Endothelial cell of coronary artery (primary cell): ENCODE measurements around the gene SOSTDC1. TPM values are rescaled to one million over a fixed set of nuclear protein-coding genes. Genes with fewer than 3 reads are reported as not detected.

Source experiments
- total RNA-seq: library from RNA; depleted of rRNA; stranded (reverse); fragments of >200 nt; gene quantifications from 2 replicates; pipeline ENCODE4 v1.2.3, GENCODE V29; 2014

Gene SOSTDC1, protein sequence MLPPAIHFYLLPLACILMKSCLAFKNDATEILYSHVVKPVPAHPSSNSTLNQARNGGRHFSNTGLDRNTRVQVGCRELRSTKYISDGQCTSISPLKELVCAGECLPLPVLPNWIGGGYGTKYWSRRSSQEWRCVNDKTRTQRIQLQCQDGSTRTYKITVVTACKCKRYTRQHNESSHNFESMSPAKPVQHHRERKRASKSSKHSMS
- total RNA-seq, result not detected in 2 replicates

DNA sequence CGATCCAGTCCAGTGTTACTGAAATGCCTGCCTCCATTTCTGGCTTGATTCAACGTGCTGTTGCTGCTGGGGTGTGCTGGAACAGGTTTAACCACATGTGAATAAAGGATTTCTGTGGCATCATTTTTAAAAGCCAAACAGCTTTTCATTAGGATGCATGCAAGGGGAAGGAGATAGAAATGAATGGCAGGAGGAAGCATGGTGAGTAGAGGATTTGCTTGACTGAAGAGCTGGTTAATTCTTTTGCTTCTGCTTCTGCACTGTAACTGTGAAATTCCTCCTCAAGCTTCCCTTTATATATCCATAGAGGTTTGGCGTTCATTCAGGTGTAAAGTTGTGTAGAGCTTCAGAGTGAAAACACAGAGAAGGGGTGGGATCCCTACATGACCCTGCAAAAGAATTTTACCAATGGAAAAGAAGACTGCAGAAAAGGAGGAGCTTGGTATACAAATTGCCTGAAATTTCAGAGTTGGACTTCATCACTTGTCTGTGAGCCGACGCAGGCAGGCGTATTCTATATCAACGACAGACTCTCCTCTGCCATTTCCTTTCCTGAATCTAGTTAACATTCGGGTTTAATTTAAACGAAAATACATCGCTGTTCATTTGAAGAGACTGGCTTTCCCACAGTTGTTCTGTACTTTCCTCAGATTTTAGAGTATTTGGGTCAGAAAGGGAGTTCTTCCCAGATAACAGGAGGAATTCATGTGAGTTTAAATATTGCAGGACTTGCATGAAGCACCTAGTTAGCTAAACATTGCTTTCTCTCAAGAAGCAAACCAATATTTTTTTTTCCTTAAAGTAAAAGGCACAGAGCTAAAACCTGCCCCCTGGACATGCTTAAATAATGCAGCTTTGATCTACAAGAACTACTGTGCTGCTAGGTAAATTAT is at the start of gene SOSTDC1:
Gene SOSTDC1 (minus strand): TSS at position 270 of the 893 bp plus-strand sequence. CDS start 70 bp downstream, at position 200.

DNA sequence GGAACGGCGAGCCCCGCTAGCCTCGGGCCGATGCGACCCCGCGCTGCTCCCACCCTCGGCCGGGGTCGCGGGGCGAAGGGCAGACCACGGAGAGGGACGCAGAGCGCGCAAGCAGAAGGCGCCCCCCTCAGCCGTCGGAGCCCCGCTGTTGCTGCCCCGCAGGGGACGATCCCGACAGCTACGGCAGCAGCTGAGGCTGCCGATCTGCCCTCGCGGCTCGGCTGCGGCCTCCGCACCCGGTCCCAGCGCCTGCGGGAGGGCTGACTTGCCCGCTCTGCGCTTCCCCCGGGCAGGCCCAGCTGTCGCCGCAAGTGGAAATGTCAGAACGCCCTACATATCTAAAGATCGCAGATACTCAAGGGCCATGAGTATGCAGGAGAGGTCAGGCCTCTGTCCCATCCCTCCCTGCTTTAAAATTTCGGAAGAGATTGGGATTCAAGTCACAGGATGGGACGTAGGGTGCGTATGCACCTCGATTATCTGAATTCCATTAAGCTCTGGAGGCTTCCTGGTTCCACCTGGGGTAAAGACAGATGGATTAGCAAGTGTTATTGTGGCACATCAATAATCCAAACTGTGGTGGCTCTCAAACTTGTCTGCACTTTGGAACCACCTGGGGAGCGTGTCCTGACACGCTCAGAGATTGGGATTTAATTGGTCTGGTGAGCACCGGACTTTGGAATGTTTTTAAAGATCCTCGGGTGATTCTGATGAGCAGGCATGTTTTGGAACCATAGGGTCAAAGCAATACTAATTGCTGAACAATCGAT is 44.0 kb downstream of the SOSTDC1 start, which contains the start of gene CRPPA:
Gene CRPPA (minus strand): TSS at position 206 of the 770 bp plus-strand sequence. CDS start 216 bp downstream, outside the sequence.

Other genes with a start within 250 kb of the SOSTDC1 start
- gene CRPPA, start 44.2 kb downstream of the SOSTDC1 start, total RNA-seq, result 0.85 and 0.99 TPM in 2 replicates
- gene LRRC72, start 61.1 kb upstream of the SOSTDC1 start, total RNA-seq, result not detected in 2 replicates
- 12.2 and 16.1 TPM in 2 replicates for gene ANKMY2, start 180.0 kb upstream of the SOSTDC1 start, total RNA-seq
- gene BZW2, start 180.4 kb upstream of the SOSTDC1 start, total RNA-seq, result 79.4 and 97.0 TPM in 2 replicates